HEK293 (cell line): ENCODE results near the gene VPS13C.
A peak's percentile ranks its signal among the peaks of the same experiment; 100 is the strongest.

Source experiments
- CTCF ChIA-PET: fragments of 350-600 bp; formaldehyde crosslinking; extraction: SDS; loops from one replicate; lab custom pipeline; 2021; ENCODE audit warnings: antibody characterized with exemption; lab: Yijun Ruan, JAX
- POLR2A ChIA-PET: fragments of 300-600 bp; formaldehyde crosslinking; extraction: SDS; loops from one replicate; lab custom pipeline; 2020; ENCODE audit warnings: antibody characterized with exemption, inconsistent platforms; lab: Yijun Ruan, JAX
- H3K27ac ChIP-seq: fragments of 200-500 bp; sonication (Bioruptor generic); 2 replicates; pipeline ENCODE4 v1.5.1; 2014; ENCODE audit warnings: low read depth, low read length, control low read depth, inconsistent platforms; ENCODE audit errors: extremely low read depth
- H3K36me3 ChIP-seq, 2 experiments: fragments of 200-500 bp in 1 of 2; sonication (Bioruptor generic) in 1 of 2; 1 replicate in 1 of 2; 2 replicates in 1 of 2; pipeline ENCODE4 v1.5.1; 2014 to 2017; ENCODE audit warnings: inconsistent platforms in 2 of 2, low read length in 2 of 2; ENCODE audit not compliant: control insufficient read depth in 2 of 2, insufficient read depth in 1 of 2
- H3K4me1 ChIP-seq: fragments of 200-500 bp; sonication (Bioruptor generic); 2 replicates; pipeline ENCODE4 v1.5.1; 2014; ENCODE audit warnings: mild to moderate bottlenecking, low read length, inconsistent platforms; ENCODE audit not compliant: control insufficient read depth, insufficient read depth
- H3K4me3 ChIP-seq: 2 replicates; pipeline ENCODE4 v1.5.1; 2011; ENCODE audit warnings: low read depth, mild to moderate bottlenecking, control low read depth, low read length, moderate library complexity
- H3K9me3 ChIP-seq: fragments of 200-500 bp; sonication (Bioruptor generic); 2 replicates; pipeline ENCODE4 v1.5.1; 2014; ENCODE audit warnings: low read depth, low read length, inconsistent platforms; ENCODE audit not compliant: control insufficient read depth, insufficient read depth
- PRDM1 ChIP-seq: fragments of 450-650 bp; formaldehyde crosslinking; IDR thresholded peaks from 2 replicates; pipeline ENCODE4; 2016; ENCODE audit warnings: missing biosample characterization, missing genetic modification characterization
- SP3 ChIP-seq: fragments of 450-650 bp; formaldehyde crosslinking; IDR thresholded peaks from 2 replicates; pipeline ENCODE4 v1.5.1; 2016; ENCODE audit warnings: missing biosample characterization, missing genetic modification characterization
- SP7 ChIP-seq: fragments of 450-650 bp; formaldehyde crosslinking; IDR thresholded peaks from 2 replicates; pipeline ENCODE4 v1.5.1; 2016; ENCODE audit warnings: missing biosample characterization, missing genetic modification characterization
- ZBTB21 ChIP-seq: fragments of 450-650 bp; formaldehyde crosslinking; IDR thresholded peaks from 2 replicates; pipeline ENCODE4 v1.5.1; 2017; ENCODE audit warnings: missing biosample characterization, missing genetic modification characterization
- ZNF10 ChIP-seq: fragments of 450-650 bp; formaldehyde crosslinking; IDR thresholded peaks from 2 replicates; pipeline ENCODE4 v1.5.1; 2017; ENCODE audit warnings: missing biosample characterization, missing genetic modification characterization
- ZNF133 ChIP-seq: fragments of 450-650 bp; formaldehyde crosslinking; IDR thresholded peaks from 2 replicates; pipeline ENCODE4 v1.5.1; 2016; ENCODE audit warnings: missing biosample characterization, missing genetic modification characterization
- ZNF146 ChIP-seq: fragments of 450-650 bp; formaldehyde crosslinking; IDR thresholded peaks from 2 replicates; pipeline ENCODE4 v1.5.1; 2016; ENCODE audit warnings: missing biosample characterization, missing genetic modification characterization
- ZNF19 ChIP-seq: fragments of 450-650 bp; formaldehyde crosslinking; IDR thresholded peaks from 2 replicates; pipeline ENCODE4; 2016; ENCODE audit warnings: missing biosample characterization, missing genetic modification characterization, low read depth
- ZNF202 ChIP-seq: fragments of 450-650 bp; formaldehyde crosslinking; IDR thresholded peaks from 2 replicates; pipeline ENCODE4 v1.5.1; 2016; ENCODE audit warnings: missing biosample characterization, missing genetic modification characterization, borderline replicate concordance
- ZNF350 ChIP-seq: fragments of 450-650 bp; formaldehyde crosslinking; IDR thresholded peaks from 2 replicates; pipeline ENCODE4 v1.5.0; 2017; ENCODE audit warnings: missing biosample characterization, mild to moderate bottlenecking, missing genetic modification characterization
- ZNF404 ChIP-seq: fragments of 450-650 bp; formaldehyde crosslinking; IDR thresholded peaks from 2 replicates; pipeline ENCODE4 v1.5.1; 2017; ENCODE audit warnings: missing biosample characterization, missing genetic modification characterization
- ZNF510 ChIP-seq: fragments of 450-650 bp; formaldehyde crosslinking; IDR thresholded peaks from 2 replicates; pipeline ENCODE4 v1.5.1; 2018; ENCODE audit warnings: mild to moderate bottlenecking, missing genetic modification characterization, missing biosample characterization; ENCODE audit not compliant: insufficient replicate concordance
- ZNF529 ChIP-seq: fragments of 450-650 bp; formaldehyde crosslinking; IDR thresholded peaks from 2 replicates; pipeline ENCODE4 v1.5.1; 2017; ENCODE audit warnings: missing genetic modification characterization, missing biosample characterization; ENCODE audit not compliant: insufficient replicate concordance
- ZNF747 ChIP-seq: fragments of 450-650 bp; formaldehyde crosslinking; IDR thresholded peaks from 2 replicates; pipeline ENCODE4 v1.5.1; 2016; ENCODE audit warnings: missing biosample characterization, missing genetic modification characterization
- ZNF776 ChIP-seq: fragments of 450-650 bp; formaldehyde crosslinking; IDR thresholded peaks from 2 replicates; pipeline ENCODE4 v1.5.0; 2017; ENCODE audit warnings: missing biosample characterization, missing genetic modification characterization, borderline replicate concordance
- ZNF792 ChIP-seq: fragments of 450-650 bp; formaldehyde crosslinking; IDR thresholded peaks from 2 replicates; pipeline ENCODE4 v1.5.1; 2016; ENCODE audit warnings: missing biosample characterization, missing genetic modification characterization
- ZXDB ChIP-seq: fragments of 450-650 bp; formaldehyde crosslinking; IDR thresholded peaks from 2 replicates; pipeline ENCODE4 v1.5.1; 2016; ENCODE audit warnings: missing biosample characterization, missing genetic modification characterization
- TF ChIP-seq, protein P1 (sequence below): fragments of 450-650 bp; formaldehyde crosslinking; IDR thresholded peaks from 2 replicates; pipeline ENCODE4 v1.5.0; 2017; ENCODE audit warnings: missing biosample characterization, missing genetic modification characterization, borderline replicate concordance
- TF ChIP-seq, protein P2 (sequence below): fragments of 450-650 bp; formaldehyde crosslinking; IDR thresholded peaks from 2 replicates; pipeline ENCODE4 v1.5.1; 2016; ENCODE audit warnings: missing biosample characterization, missing genetic modification characterization
- TF ChIP-seq, protein P3 (sequence below): fragments of 450-650 bp; formaldehyde crosslinking; IDR thresholded peaks from 2 replicates; pipeline ENCODE4 v1.5.1; 2017; ENCODE audit warnings: missing biosample characterization, missing genetic modification characterization

The VPS13C gene

DNA sequence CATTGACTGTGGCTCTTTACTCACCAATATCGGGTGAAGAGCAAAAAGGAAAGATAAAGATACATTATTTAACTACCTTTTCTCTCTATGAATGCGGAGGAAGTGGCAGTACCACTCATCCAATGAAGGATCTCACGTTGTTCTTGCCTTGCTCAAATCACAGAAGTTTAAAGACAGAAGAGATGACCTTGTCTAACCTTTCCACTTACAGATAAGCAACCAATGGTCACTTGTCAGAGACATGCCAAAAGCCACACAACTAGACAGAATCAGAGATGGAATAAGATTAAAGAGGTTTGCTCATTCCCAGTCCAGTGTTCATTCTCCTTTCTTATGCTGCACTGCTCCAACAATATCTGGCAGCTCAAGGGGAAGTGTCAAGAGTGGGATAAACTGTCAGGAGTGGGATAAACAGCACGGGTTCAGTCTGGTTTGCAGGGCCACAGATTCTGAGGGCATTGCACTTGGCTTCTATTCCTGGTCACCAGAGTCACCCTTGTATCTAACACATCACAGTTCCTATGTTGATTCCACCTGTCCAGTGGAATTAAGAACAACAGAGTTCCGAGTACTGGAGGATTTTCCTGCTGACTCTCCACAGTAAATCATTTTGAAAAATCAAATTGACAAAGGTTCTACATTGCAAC lies 6.7 kb downstream of the VPS13C start:
- TF ChIP-seq ZNF202 (tag by site-specific recombination), result no peak
- TF ChIP-seq ZNF10 (tag by site-specific recombination), result no peak
- TF ChIP-seq ZNF350 (tag by site-specific recombination), result no peak
- TF ChIP-seq ZNF776 (tag by site-specific recombination), result no peak
- no peak for TF ChIP-seq ZNF404 (tag by site-specific recombination)
- TF ChIP-seq ZNF792 (tag by site-specific recombination), result no peak
- TF ChIP-seq ZBTB21, result no peak
- no peak for TF ChIP-seq ZNF529
- TF ChIP-seq ZNF510 (tag by site-specific recombination), result no peak
- TF ChIP-seq, protein P1, sequence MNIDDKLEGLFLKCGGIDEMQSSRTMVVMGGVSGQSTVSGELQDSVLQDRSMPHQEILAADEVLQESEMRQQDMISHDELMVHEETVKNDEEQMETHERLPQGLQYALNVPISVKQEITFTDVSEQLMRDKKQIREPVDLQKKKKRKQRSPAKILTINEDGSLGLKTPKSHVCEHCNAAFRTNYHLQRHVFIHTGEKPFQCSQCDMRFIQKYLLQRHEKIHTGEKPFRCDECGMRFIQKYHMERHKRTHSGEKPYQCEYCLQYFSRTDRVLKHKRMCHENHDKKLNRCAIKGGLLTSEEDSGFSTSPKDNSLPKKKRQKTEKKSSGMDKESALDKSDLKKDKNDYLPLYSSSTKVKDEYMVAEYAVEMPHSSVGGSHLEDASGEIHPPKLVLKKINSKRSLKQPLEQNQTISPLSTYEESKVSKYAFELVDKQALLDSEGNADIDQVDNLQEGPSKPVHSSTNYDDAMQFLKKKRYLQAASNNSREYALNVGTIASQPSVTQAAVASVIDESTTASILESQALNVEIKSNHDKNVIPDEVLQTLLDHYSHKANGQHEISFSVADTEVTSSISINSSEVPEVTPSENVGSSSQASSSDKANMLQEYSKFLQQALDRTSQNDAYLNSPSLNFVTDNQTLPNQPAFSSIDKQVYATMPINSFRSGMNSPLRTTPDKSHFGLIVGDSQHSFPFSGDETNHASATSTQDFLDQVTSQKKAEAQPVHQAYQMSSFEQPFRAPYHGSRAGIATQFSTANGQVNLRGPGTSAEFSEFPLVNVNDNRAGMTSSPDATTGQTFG (tag by site-specific recombination), result no peak
- TF ChIP-seq ZNF133 (tag by site-specific recombination), result no peak
- no peak for TF ChIP-seq SP3
- no peak for TF ChIP-seq ZNF146 (tag by site-specific recombination)
- no peak for TF ChIP-seq SP7 (tag by site-specific recombination)
- TF ChIP-seq, protein P2, sequence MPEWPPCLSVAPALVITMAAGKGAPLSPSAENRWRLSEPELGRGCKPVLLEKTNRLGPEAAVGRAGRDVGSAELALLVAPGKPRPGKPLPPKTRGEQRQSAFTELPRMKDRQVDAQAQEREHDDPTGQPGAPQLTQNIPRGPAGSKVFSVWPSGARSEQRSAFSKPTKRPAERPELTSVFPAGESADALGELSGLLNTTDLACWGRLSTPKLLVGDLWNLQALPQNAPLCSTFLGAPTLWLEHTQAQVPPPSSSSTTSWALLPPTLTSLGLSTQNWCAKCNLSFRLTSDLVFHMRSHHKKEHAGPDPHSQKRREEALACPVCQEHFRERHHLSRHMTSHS (tag by site-specific recombination), result no peak
- TF ChIP-seq ZNF747 (tag by site-specific recombination), result no peak
- POLR2A ChIA-PET, result no interaction called here
- H3K4me3 ChIP-seq, result no peak overlapping the region

DNA sequence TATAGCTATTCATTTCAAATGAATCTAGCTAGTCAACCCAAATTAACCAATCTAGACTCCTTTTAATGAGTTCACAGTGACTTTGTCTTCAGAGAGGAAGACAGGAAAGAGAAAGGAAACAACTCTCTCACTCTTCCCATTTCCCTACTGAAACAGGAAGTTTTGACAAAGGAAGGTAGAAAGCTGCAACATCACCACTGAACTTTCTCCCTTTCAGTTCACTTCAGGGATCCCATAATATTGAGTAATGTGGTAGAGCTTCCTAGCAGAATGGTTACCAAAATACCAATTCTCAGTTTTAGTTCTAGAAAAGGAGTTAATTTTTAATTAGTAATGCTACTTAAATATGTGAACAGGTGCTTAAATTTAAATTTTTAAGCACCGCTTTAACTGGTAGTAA lies 7.5 kb downstream of the VPS13C start:
- Histone ChIP-seq H3K36me3 (no peaks in the 10 kb centered on the region), H3K4me1 (peaks cover 3% of the 10 kb centered on the region; the same call in 1 of the 2 replicates), H3K9me3 (no peaks in the 10 kb centered on the region), H3K4me3 (no peak overlapping the region), H3K27ac (no peak overlapping the region)
- TF ChIP-seq, protein P3, sequence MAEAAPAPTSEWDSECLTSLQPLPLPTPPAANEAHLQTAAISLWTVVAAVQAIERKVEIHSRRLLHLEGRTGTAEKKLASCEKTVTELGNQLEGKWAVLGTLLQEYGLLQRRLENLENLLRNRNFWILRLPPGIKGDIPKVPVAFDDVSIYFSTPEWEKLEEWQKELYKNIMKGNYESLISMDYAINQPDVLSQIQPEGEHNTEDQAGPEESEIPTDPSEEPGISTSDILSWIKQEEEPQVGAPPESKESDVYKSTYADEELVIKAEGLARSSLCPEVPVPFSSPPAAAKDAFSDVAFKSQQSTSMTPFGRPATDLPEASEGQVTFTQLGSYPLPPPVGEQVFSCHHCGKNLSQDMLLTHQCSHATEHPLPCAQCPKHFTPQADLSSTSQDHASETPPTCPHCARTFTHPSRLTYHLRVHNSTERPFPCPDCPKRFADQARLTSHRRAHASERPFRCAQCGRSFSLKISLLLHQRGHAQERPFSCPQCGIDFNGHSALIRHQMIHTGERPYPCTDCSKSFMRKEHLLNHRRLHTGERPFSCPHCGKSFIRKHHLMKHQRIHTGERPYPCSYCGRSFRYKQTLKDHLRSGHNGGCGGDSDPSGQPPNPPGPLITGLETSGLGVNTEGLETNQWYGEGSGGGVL (tag by site-specific recombination), result no peak
- TF ChIP-seq ZXDB (tag by site-specific recombination), result no peak
- peak; percentile 85 for TF ChIP-seq PRDM1 (tag by site-specific recombination)
- TF ChIP-seq ZNF19 (tag by site-specific recombination), result no peak
- ChIA-PET CTCF (interaction anchor here (0.6 to 1.3 kb wide), 2 partner anchors 7 to 218 kb away, joined by 3 to 4 read pairs; partner anchors contain the start of gene VPS13C), POLR2A (no interaction called here)

More for the DNA sequence above, 6.7 kb downstream of the VPS13C start:
- Histone ChIP-seq H3K9me3 (no peaks in the 10 kb centered on the region), H3K4me1 (peaks cover 3% of the 10 kb centered on the region; the same call in 1 of the 2 replicates), H3K36me3 (no peaks in the 10 kb centered on the region), H3K27ac (no peak overlapping the region)
- CTCF ChIA-PET, result no interaction called here
